Activated CD4-positive, alpha-beta T cell treated with anti-CD3 and anti-CD28 coated beads for 36 hours (primary cell): ENCODE measurements around the gene AMPH. TPM values are rescaled to one million over a fixed set of nuclear protein-coding genes. Genes with fewer than 3 reads are reported as not detected.

ENCODE experiments used
- ATAC-seq: fragments of 200-7000 bp; cut with Tn5 transposase; one replicate; pipeline ENCODE4 v1.10.0; 2021; ENCODE audit warnings: mild to moderate bottlenecking, moderate library complexity
- CTCF ChIA-PET: fragments of 350-600 bp; sonication (Branson Sonifier 250); formaldehyde crosslinking; loops from one replicate; lab custom pipeline; 2021; ENCODE audit warnings: antibody characterized with exemption; lab: Charles Lee
- POLR2A ChIA-PET: fragments of 350-600 bp; sonication (Branson Sonifier 250); formaldehyde crosslinking; loops from one replicate; lab custom pipeline; 2021; ENCODE audit warnings: antibody characterized with exemption, inconsistent platforms; lab: Charles Lee
- DNase-seq: peaks from one replicate; pipeline ENCODE4 v3.0.0-alpha.2; 2020
- H3K27ac Mint-ChIP-seq: one replicate; pipeline ENCODE4 v1.8.0; 2021; ENCODE audit warnings: mixed read lengths
- H3K27me3 Mint-ChIP-seq: one replicate; pipeline ENCODE4 v1.8.0; 2021; ENCODE audit warnings: mixed read lengths
- H3K36me3 Mint-ChIP-seq: one replicate; pipeline ENCODE4 v1.8.0; 2021; ENCODE audit warnings: low read depth, mixed read lengths
- H3K4me1 Mint-ChIP-seq: one replicate; pipeline ENCODE4 v1.8.0; 2021; ENCODE audit warnings: mixed read lengths
- H3K4me3 Mint-ChIP-seq: one replicate; pipeline ENCODE4 v1.8.0; 2021; ENCODE audit warnings: mild to moderate bottlenecking, moderate library complexity, mixed read lengths
- H3K9me3 Mint-ChIP-seq: one replicate; pipeline ENCODE4 v1.8.0; 2021; ENCODE audit warnings: low read depth, mixed read lengths
- intact Hi-C, 2 experiments: fragments of 100-400 bp; cut with DNase I in 1 of 2; cut with micrococcal nuclease in 1 of 2; formaldehyde crosslinking; loops; one replicate each; pipeline versions ENCODE4 v1.14.2 to v1.15.1; 2022 to 2024; cut with DNase I, micrococcal nuclease
- total RNA-seq, 2 experiments: library from RNA; stranded (reverse); gene quantifications; one replicate each; pipeline ENCODE4 v1.2.3, GENCODE V29; 2021

The AMPH gene
- total RNA-seq, 2 experiments from 2014 or later = 0.07 TPM; not detected in 1

DNA sequence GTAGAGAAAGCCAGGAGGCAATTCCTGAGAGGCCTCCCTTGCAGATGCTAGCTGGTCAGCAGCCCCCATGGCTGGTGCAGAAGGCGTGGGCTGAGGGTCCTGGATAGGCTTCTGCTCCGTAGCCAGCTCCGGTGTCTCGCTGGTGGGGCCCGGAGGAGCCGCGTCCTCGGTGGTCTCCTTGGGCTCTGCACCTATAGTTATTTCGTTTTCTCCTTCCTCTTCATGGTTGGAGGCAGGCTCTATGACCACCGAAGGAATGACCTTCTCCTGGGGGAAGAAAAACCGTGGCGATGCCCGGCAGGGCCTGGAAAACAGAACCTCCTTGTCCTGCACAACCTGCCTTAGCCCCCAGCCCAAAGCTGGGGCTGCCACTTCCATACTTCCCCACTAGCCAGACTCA lies 239.4 kb downstream of the AMPH start:
- Mint-ChIP-seq H3K9me3 (no peaks in the 10 kb centered on the region), H3K27me3 (no peaks in the 10 kb centered on the region), H3K4me3 (no peak overlapping the region), H3K36me3 (no peaks in the 10 kb centered on the region), H3K27ac (no peak overlapping the region), H3K4me1 (no peaks in the 10 kb centered on the region)
- intact Hi-C loops = no loop called here
- CTCF ChIA-PET = no interaction called here
- ATAC-seq = no peak
- DNase-seq = no peak
- POLR2A ChIA-PET = no interaction called here

DNA sequence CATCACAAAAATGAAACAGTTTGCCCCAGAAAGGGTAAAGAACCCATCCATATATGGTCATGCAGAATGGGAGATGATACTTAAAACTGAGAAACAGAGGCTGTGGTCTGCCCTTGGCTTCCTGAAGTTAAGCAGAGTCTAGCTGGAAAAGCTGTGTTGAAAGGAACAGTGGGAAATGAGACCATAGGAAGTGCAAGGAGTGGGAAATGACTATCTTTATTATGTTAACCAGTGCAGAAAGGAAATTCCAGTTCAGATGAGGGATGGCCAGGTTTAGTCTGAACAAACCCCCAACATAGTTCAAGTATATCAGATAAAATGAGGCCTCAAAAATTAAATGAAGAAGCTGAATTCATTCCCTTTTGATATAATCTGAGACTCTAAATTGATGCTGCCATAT lies 245.5 kb downstream of the AMPH start:
- Mint-ChIP-seq H3K27me3 (no peaks in the 10 kb centered on the region), H3K9me3 (no peaks in the 10 kb centered on the region), H3K36me3 (no peaks in the 10 kb centered on the region), H3K27ac (no peak overlapping the region), H3K4me1 (no peaks in the 10 kb centered on the region), H3K4me3 (no peak overlapping the region)
- DNase-seq = no peak
- ChIA-PET CTCF (interaction anchor here (0.8 to 6.4 kb wide), 6 partner anchors 8 to 17 kb away, joined by 3 to 38 read pairs (median 6); no protein-coding TSS in a partner anchor), POLR2A (no interaction called here)
- intact Hi-C loops = no loop called here
- ATAC-seq = no peak

DNA sequence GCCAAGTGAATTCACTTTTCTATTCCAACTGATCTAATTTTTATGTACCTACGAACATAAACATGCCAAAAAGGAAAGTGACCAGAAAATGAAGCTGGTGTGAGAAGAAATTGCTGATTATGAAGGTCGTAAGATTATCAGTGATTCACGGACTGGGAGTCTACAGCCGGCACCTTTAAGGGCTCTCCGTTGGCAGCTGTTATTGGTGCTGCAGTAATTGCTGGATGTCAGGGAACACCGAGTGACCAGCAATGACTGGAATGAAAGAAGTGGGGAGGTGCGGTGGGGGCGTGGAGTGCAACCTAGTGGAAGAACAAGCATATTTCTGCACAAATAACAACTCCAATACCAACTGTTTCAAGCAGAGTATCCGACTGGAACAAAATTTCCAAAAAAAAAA lies 247.9 kb downstream of the AMPH start:
- H3K4me1 Mint-ChIP-seq = no peaks in the 10 kb centered on the region
- no peaks in the 10 kb centered on the region for H3K27me3 Mint-ChIP-seq
- H3K27ac Mint-ChIP-seq = no peak overlapping the region
- peaks cover 7% of the 10 kb centered on the region for H3K36me3 Mint-ChIP-seq
- CTCF ChIA-PET = interaction anchor here (1.1 to 1.6 kb wide), 4 partner anchors 9 to 126 kb away, joined by 3 to 7 read pairs (median 4); no protein-coding TSS in a partner anchor
- no peak overlapping the region for H3K4me3 Mint-ChIP-seq
- H3K9me3 Mint-ChIP-seq = no peaks in the 10 kb centered on the region
- ATAC-seq (no peak), DNase-seq (no peak)
- POLR2A ChIA-PET = no interaction called here
- intact Hi-C loops = no loop called here

DNA sequence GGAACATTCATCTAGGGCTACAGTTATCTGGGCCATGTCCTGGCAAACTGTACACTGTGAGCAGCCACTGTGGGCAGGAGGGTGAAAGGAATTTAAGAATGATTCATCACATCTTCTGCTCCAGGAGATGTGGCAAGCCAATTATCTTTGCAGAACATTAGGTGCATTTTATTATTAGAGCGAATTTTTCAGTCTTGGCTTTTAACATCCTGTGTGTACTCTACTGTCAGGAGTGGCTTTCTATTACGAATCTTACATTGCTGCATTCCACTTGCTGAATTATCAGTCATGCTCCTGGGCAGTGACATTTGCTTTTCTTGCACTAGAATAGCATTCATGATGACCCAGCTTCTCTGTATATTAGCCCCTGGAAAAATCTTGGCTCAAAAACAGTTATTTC lies 248.5 kb downstream of the AMPH start:
- peaks cover 7% of the 10 kb centered on the region for H3K36me3 Mint-ChIP-seq
- H3K9me3 Mint-ChIP-seq = no peaks in the 10 kb centered on the region
- no peak for ATAC-seq
- intact Hi-C loops = no loop called here
- no peak for DNase-seq
- no peak overlapping the region for H3K4me3 Mint-ChIP-seq
- H3K4me1 Mint-ChIP-seq = no peaks in the 10 kb centered on the region
- POLR2A ChIA-PET = no interaction called here
- no peaks in the 10 kb centered on the region for H3K27me3 Mint-ChIP-seq
- CTCF ChIA-PET = interaction anchor here (1.1 kb wide), 1 partner anchor 127 kb away, joined by 3 read pairs; no protein-coding TSS in a partner anchor
- H3K27ac Mint-ChIP-seq = no peak overlapping the region

DNA sequence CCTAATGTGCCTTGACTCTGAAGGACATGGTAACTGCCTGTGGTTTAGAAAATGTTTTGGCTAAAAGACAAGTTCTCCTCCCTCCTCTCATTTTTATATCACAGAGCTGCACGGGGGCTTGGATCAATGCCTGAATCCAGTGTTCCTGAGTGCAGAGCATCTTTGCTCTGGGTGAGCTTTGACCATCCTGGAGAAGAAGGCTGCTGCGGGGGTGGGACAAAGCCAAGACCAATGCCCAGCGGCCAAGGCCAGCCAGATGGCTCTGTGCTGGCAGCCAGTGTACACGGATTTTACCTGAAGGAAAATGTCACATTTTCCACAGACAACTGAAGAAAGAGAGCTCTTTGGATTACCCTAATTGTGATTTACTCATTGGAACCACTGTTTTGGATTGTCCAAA lies 255.7 kb downstream of the AMPH start:
- Mint-ChIP-seq H3K36me3 (peaks cover 7% of the 10 kb centered on the region), H3K27me3 (no peaks in the 10 kb centered on the region), H3K4me3 (no peak overlapping the region), H3K4me1 (peaks cover 6% of the 10 kb centered on the region), H3K9me3 (no peaks in the 10 kb centered on the region), H3K27ac (no peak overlapping the region)
- POLR2A ChIA-PET = no interaction called here
- ATAC-seq = no peak
- intact Hi-C loops = loop anchor here in 1 of 2 experiments (2.0 to 10.0 kb wide), 2 partner anchors 153 to 461 kb away; partner anchors contain the start of gene SFRP4
- CTCF ChIA-PET = interaction anchor here (0.6 to 4.0 kb wide), 10 partner anchors 7 to 267 kb away, joined by 3 to 57 read pairs (median 4); no protein-coding TSS in a partner anchor
- DNase-seq = no peak

DNA sequence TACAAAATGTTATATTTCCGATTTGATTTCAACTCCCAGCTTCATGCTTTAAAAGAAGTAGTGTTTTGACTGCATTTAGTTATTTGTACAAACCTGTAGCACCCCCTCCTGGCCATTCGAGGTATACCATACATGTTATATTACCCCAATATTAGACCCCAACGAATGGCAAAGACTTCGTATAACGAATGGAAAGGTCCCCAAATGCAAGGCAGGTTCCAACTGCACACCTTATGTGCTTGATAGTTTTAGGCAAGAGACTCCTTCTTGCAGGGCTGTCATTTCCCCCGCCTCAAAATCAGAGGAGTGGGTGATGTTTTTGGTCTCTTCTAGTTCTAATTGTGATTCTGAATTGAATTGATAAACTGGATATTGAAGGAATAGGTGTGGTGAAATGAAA lies 256.7 kb downstream of the AMPH start:
- Mint-ChIP-seq H3K4me3 (no peak overlapping the region), H3K4me1 (peaks cover 14% of the 10 kb centered on the region), H3K27me3 (no peaks in the 10 kb centered on the region), H3K27ac (no peak overlapping the region), H3K36me3 (no peaks in the 10 kb centered on the region), H3K9me3 (no peaks in the 10 kb centered on the region)
- intact Hi-C loops = loop anchor here (1.0 to 10.0 kb wide), 4 partner anchors 152 to 472 kb away; partner anchors contain the start of gene SFRP4 (in 1 of the 2)
- DNase-seq (peak; percentile 70), ATAC-seq (peak; percentile 28)
- CTCF ChIA-PET = interaction anchor here (0.6 to 4.0 kb wide), 34 partner anchors 9 to 1145 kb away, joined by 3 to 57 read pairs (median 4); no protein-coding TSS in a partner anchor
- POLR2A ChIA-PET = no interaction called here

DNA sequence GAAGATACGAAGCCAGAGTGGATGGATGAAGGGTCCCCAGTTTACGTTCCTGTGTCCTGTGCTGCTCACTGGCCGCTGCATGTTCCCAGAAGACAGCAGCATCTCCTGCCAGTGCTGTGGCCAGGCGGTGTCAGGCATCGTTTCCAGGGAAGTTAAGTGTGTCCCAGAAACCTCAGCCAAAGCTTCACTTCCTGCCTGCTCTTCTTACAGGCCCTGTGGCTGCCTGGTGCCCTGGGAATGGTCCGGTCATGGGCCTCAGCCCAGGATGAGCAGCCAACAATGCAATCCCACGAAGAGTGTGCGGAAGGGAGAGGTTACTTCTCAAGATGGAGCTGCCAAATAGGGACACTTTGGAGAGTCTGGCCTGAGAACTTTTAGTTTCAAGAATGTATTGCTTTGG lies 258.0 kb downstream of the AMPH start:
- POLR2A ChIA-PET = no interaction called here
- DNase-seq = no peak
- ATAC-seq = no peak
- Mint-ChIP-seq H3K4me1 (peaks cover 27% of the 10 kb centered on the region), H3K27ac (no peak overlapping the region), H3K27me3 (no peaks in the 10 kb centered on the region), H3K4me3 (no peak overlapping the region), H3K36me3 (no peaks in the 10 kb centered on the region), H3K9me3 (no peaks in the 10 kb centered on the region)
- CTCF ChIA-PET = interaction anchor here (1.0 to 4.0 kb wide), 11 partner anchors 11 to 468 kb away, joined by 3 to 57 read pairs (median 5); no protein-coding TSS in a partner anchor
- intact Hi-C loops = loop anchor here (5.0 to 10.0 kb wide), 2 partner anchors 458 to 471 kb away; partner anchors contain the start of gene SFRP4 (in 1 of the 2)

DNA sequence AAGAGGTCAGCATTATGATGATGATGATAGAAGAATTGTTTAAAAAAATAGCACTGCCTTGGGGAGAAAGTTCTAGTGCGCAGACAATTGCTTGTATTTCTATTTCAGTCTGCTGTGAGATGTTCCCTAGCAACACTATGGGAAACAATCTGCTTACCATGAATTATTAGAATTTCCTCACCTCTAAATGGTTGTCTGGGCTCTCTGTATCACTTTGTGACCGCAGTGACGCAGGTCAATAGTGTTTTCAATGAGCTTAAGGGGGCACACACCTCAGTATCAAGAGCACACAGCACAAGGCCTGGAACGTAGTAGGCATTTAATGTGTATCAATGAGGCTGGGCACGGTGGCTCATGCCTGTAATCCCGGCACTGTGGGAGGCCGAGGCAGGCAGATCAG lies 258.9 kb downstream of the AMPH start:
- ChIA-PET CTCF (interaction anchor here (0.8 to 4.0 kb wide), 3 partner anchors 15 to 264 kb away, joined by 3 to 57 read pairs (median 43); no protein-coding TSS in a partner anchor), POLR2A (no interaction called here)
- H3K9me3 Mint-ChIP-seq = no peaks in the 10 kb centered on the region
- H3K4me3 Mint-ChIP-seq = no peak overlapping the region
- no peaks in the 10 kb centered on the region for H3K36me3 Mint-ChIP-seq
- no peak for DNase-seq
- H3K27me3 Mint-ChIP-seq = no peaks in the 10 kb centered on the region
- no peak for ATAC-seq
- intact Hi-C loops = loop anchor here (5.0 to 10.0 kb wide), 2 partner anchors 457 to 470 kb away; partner anchors contain the start of gene SFRP4 (in 1 of the 2)
- H3K27ac Mint-ChIP-seq = no peak overlapping the region
- H3K4me1 Mint-ChIP-seq = peaks cover 36% of the 10 kb centered on the region

DNA sequence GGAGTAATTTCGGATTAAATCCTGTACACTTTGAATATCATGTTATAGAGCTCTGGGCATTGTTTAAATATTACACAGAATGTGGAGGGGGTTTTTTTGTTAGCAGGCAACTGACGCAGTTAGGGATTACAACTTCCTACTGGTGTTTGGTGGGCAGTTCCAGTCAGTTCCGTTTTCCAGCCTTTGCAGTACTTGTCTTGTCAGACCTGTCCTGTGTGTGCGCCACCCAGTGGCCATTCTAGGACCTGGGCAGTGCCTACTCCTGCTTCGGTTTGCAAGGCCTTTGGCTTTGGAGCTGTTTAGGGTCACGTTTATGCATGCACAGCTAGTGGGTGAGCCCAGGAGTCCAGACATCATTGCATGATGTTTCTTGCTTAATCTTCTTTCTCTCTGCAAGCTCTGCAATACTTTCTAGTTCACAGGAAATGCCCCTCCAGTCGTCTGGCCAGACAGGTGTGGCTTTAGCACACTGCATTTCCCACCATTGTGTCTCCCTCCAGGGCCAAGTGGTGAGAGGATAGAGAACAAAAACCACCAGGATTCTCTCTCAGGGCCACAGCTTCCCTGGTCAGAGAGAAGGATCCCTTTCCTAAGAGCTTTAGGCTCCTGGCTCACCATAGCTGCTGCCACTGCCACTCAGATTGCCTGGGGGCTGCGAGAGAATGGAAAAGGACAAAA lies 261.2 kb downstream of the AMPH start:
- peak; percentile 92 for DNase-seq
- Mint-ChIP-seq H3K4me3 (no peak overlapping the region), H3K27me3 (no peaks in the 10 kb centered on the region), H3K4me1 (peaks cover 52% of the 10 kb centered on the region), H3K36me3 (no peaks in the 10 kb centered on the region), H3K9me3 (no peaks in the 10 kb centered on the region), H3K27ac (peak overlapping the region; percentile 73)
- CTCF ChIA-PET = interaction anchor here (0.6 to 7.1 kb wide), 36 partner anchors 7 to 386 kb away, joined by 3 to 203 read pairs (median 4); partner anchors contain the start of gene STARD3NL
- peak; percentile 67 for ATAC-seq
- intact Hi-C loops = loop anchor here (1.0 to 10.0 kb wide), 8 partner anchors 138 to 925 kb away; partner anchors contain the start of genes ELMO1 (in 1 of the 2), SFRP4 (in 1 of the 2), STARD3NL (in 1 of the 2) and VPS41 (in 1 of the 2)
- POLR2A ChIA-PET = interaction anchor here (0.6 kb wide), 1 partner anchor 1251 kb away, joined by 7 read pairs; no protein-coding TSS in a partner anchor

DNA sequence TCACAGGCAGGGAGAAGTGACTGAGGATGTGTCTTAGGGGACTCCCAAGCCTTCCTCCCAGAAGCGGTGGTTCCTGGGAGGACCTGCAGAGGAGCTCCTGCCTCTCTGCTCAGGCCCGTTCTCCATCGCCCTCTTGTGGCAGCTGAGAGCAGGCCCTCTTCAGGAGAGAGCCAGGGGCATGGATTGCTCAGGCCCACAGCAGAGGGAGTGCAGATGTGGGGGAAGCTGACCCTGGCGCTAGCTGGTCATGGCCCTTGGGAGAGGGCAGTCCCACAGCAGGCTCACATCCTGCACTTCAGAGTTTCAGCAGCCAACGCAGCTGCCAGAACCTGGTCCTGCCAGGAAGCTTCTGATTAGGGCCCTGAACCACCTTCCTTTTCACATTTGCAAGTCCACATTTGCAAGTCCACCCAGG lies 263.0 kb downstream of the AMPH start:
- Mint-ChIP-seq H3K27me3 (no peaks in the 10 kb centered on the region), H3K27ac (peak overlapping the region; percentile 81), H3K4me3 (peak overlapping the region; percentile 28), H3K4me1 (peaks cover 68% of the 10 kb centered on the region), H3K9me3 (no peaks in the 10 kb centered on the region), H3K36me3 (peaks cover under 1% of the 10 kb centered on the region)
- ATAC-seq (peak; percentile 70), DNase-seq (peak; percentile 92)
- ChIA-PET CTCF (interaction anchor here (0.6 to 7.1 kb wide), 39 partner anchors 9 to 1797 kb away, joined by 3 to 203 read pairs (median 5); partner anchors contain the start of gene STARD3NL), POLR2A (interaction anchor here (0.7 kb wide), 1 partner anchor 18 kb away, joined by 3 read pairs; no protein-coding TSS in a partner anchor)
- intact Hi-C loops = loop anchor here (1.0 to 10.0 kb wide), 6 partner anchors 136 to 923 kb away; partner anchors contain the start of genes ELMO1 (in 1 of the 2), STARD3NL (in 1 of the 2) and VPS41 (in 1 of the 2)
